Stomach (tissue), 4 donors: ENCODE results near the gene RALA.

ENCODE experiments used
- EP300 ChIP-seq: sonication (generic); formaldehyde crosslinking; IDR thresholded peaks from one replicate; pipeline ENCODE4 v1.6.1; 2017; ENCODE audit warnings: antibody characterized with exemption
- POLR2A ChIP-seq, 4 donors: fragments of 450-650 bp; IDR thresholded peaks; one replicate each; pipeline ENCODE4 v1.6.1; 2016; ENCODE audit warnings: antibody characterized with exemption in 4 of 4, control low read depth in 2 of 4, mild to moderate bottlenecking in 1 of 4, moderate library complexity in 1 of 4
- TF ChIP-seq, protein P1 (sequence below), 7 experiments: fragments of 450-650 bp in 4 of 7; fragments of 200-600 bp in 3 of 7; sonication (generic) in 3 of 7; IDR thresholded peaks; one replicate each; pipeline ENCODE4 v1.5.1; 2016 to 2019; ENCODE audit warnings: antibody characterized with exemption in 7 of 7, control low read depth in 2 of 7, mild to moderate bottlenecking in 1 of 7

DNA sequence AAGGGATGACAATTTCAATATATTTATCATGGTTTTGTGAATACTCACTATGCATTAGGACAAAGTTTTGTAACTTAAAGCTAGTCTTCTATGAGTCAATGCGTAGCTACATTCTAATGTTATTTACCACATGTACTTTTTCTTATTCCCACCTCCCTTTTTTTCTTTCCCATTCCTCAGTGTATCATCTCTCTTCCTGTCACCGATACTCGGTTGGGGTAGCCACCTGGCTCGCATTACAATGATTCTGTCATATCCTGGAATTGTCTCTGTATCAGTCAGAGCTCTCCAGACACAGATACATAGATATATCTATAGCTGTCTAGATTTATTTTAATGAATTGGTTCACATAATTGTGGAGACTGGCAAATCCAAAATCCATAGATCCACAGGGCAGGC is 9.8 kb upstream of the RALA start:
- TF ChIP-seq, protein P1, sequence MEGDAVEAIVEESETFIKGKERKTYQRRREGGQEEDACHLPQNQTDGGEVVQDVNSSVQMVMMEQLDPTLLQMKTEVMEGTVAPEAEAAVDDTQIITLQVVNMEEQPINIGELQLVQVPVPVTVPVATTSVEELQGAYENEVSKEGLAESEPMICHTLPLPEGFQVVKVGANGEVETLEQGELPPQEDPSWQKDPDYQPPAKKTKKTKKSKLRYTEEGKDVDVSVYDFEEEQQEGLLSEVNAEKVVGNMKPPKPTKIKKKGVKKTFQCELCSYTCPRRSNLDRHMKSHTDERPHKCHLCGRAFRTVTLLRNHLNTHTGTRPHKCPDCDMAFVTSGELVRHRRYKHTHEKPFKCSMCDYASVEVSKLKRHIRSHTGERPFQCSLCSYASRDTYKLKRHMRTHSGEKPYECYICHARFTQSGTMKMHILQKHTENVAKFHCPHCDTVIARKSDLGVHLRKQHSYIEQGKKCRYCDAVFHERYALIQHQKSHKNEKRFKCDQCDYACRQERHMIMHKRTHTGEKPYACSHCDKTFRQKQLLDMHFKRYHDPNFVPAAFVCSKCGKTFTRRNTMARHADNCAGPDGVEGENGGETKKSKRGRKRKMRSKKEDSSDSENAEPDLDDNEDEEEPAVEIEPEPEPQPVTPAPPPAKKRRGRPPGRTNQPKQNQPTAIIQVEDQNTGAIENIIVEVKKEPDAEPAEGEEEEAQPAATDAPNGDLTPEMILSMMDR (IDR thresholded peaks at IDR 0.05), result no peak
- TF ChIP-seq EP300, result no peak
- TF ChIP-seq POLR2A (IDR thresholded peaks at IDR 0.05), result no peak
